CD4-positive, alpha-beta memory T cell (primary cell): Measurements from ENCODE around the gene GRID1. TPM values are rescaled to one million over a fixed set of nuclear protein-coding genes. Genes with fewer than 3 reads are reported as not detected.

Experiments used
- CTCF ChIA-PET: fragments of 350-600 bp; sonication (Branson Sonifier 250); formaldehyde crosslinking; loops from one replicate; lab custom pipeline; 2021; ENCODE audit warnings: inconsistent platforms; ENCODE audit not compliant: partially characterized antibody; lab: Charles Lee
- POLR2A ChIA-PET: fragments of 350-600 bp; sonication (Branson Sonifier 250); formaldehyde crosslinking; loops from one replicate; lab custom pipeline; 2021; ENCODE audit not compliant: partially characterized antibody; lab: Charles Lee
- DNase-seq, 5 donors: peaks; one replicate each; pipeline versions ENCODE4 v3.0.0 to v3.0.0-alpha.2; 2020 to 2022; ENCODE audit warnings: mixed read lengths in 1 of 5
- H3K27ac ChIP-seq: one replicate; pipeline ENCODE4 v1.7.0; 2013; ENCODE audit warnings: low read depth, low read length
- H3K27me3 ChIP-seq: 2 replicates; pipeline ENCODE4 v1.7.0; 2013; ENCODE audit warnings: mild to moderate bottlenecking, low read length, moderate library complexity; ENCODE audit not compliant: insufficient read depth
- H3K36me3 ChIP-seq: 2 replicates; pipeline ENCODE4 v1.7.0; 2013; ENCODE audit warnings: mild to moderate bottlenecking, low read length, moderate library complexity; ENCODE audit not compliant: insufficient read depth
- H3K4me1 ChIP-seq: 2 replicates; pipeline ENCODE4 v1.7.0; 2013; ENCODE audit warnings: mild to moderate bottlenecking, low read length, moderate library complexity; ENCODE audit not compliant: insufficient read depth
- H3K4me3 ChIP-seq, 2 donors: one replicate each; pipeline ENCODE4 v1.7.0; 2013; ENCODE audit warnings: low read length in 2 of 2, mild to moderate bottlenecking in 1 of 2
- H3K9me3 ChIP-seq, 2 donors: one replicate each; pipeline ENCODE4 v1.7.0; 2013; ENCODE audit warnings: low read length in 2 of 2, control low read depth in 1 of 2; ENCODE audit not compliant: control insufficient read depth in 1 of 2
- H3K27ac Mint-ChIP-seq, 7 donors: one replicate each; pipeline ENCODE4 v1.8.0; 2020 to 2021; ENCODE audit warnings: mixed read lengths in 7 of 7, mild to moderate bottlenecking in 6 of 7, inconsistent platforms in 3 of 7, moderate library complexity in 3 of 7
- H3K27me3 Mint-ChIP-seq, 2 donors: one replicate each; pipeline ENCODE4 v1.8.0; 2020 to 2021; ENCODE audit warnings: mixed read lengths in 2 of 2
- H3K36me3 Mint-ChIP-seq, 2 donors: one replicate each; pipeline ENCODE4 v1.8.0; 2020 to 2021; ENCODE audit warnings: mixed read lengths in 2 of 2, inconsistent platforms in 1 of 2, mild to moderate bottlenecking in 1 of 2
- H3K4me1 Mint-ChIP-seq, 4 donors: one replicate each; pipeline ENCODE4 v1.8.0; 2020 to 2021; ENCODE audit warnings: mixed read lengths in 4 of 4, mild to moderate bottlenecking in 1 of 4
- H3K4me3 Mint-ChIP-seq, 8 donors: one replicate each; pipeline ENCODE4 v1.8.0; 2020 to 2021; ENCODE audit warnings: mixed read lengths in 8 of 8, mild to moderate bottlenecking in 7 of 8, moderate library complexity in 6 of 8, inconsistent platforms in 3 of 8
- H3K9me3 Mint-ChIP-seq, 8 donors: one replicate each; pipeline ENCODE4 v1.8.0; 2020 to 2021; ENCODE audit warnings: mixed read lengths in 8 of 8, mild to moderate bottlenecking in 5 of 8, inconsistent platforms in 3 of 8, moderate library complexity in 1 of 8
- intact Hi-C: fragments of 100-400 bp; cut with micrococcal nuclease; formaldehyde crosslinking; loops from one replicate; pipeline ENCODE4 v1.15.1; 2023
- polyA plus RNA-seq, 2 donors: library from polyadenylated mRNA; unstranded; fragments of 300-500 nt; fragmentation: Illumina TruSeq; gene quantifications; one replicate each; pipeline ENCODE4 v1.2.3, GENCODE V29; 2021
- total RNA-seq, 2 experiments: library from RNA; stranded (reverse); gene quantifications; one replicate each; pipeline ENCODE4 v1.2.3, GENCODE V29; 2021

Gene GRID1
- total and polyA plus RNA-seq, 4 experiments from 2014 or later: not detected

GRCh38 chr10:86017841-86018734, 348.5 kb downstream of the GRID1 start:
- H3K27me3 ChIP-seq: no peaks in the 10 kb centered on the region
- ChIA-PET CTCF (no interaction called here), POLR2A (no interaction called here)
- no peaks in the 10 kb centered on the region for H3K36me3 Mint-ChIP-seq
- H3K4me1 Mint-ChIP-seq: peaks cover 0 to 9% (median under 1%) of the 10 kb centered on the region in 4 donors
- no peak for DNase-seq
- intact Hi-C loops: no loop called here
- peaks cover 3% of the 10 kb centered on the region for H3K4me1 ChIP-seq
- H3K27ac Mint-ChIP-seq: no peak overlapping the region
- no peak overlapping the region for H3K4me3 ChIP-seq
- H3K4me3 Mint-ChIP-seq: peak overlapping the region in 1 of 8 donors; percentile 9
- no peaks in the 10 kb centered on the region for H3K36me3 ChIP-seq
- no peaks in the 10 kb centered on the region for H3K9me3 ChIP-seq
- H3K27ac ChIP-seq: no peak overlapping the region
- H3K27me3 Mint-ChIP-seq: no peaks in the 10 kb centered on the region
- peaks cover 0 to 1% (median 0%) of the 10 kb centered on the region in 8 donors for H3K9me3 Mint-ChIP-seq

GRCh38 chr10:86013568-86013967, 353.0 kb downstream of the GRID1 start:
- no peak overlapping the region for H3K27ac Mint-ChIP-seq
- peaks cover 3% of the 10 kb centered on the region for H3K4me1 ChIP-seq
- H3K4me3 Mint-ChIP-seq: no peak overlapping the region
- intact Hi-C loops: no loop called here
- H3K27me3 ChIP-seq: no peaks in the 10 kb centered on the region
- DNase-seq: no peak
- H3K36me3 ChIP-seq: no peaks in the 10 kb centered on the region
- no peaks in the 10 kb centered on the region for H3K36me3 Mint-ChIP-seq
- CTCF ChIA-PET: no interaction called here
- POLR2A ChIA-PET: no interaction called here
- H3K4me1 Mint-ChIP-seq: peaks cover 0 to 9% (median under 1%) of the 10 kb centered on the region in 4 donors
- H3K27ac ChIP-seq: no peak overlapping the region
- no peak overlapping the region for H3K4me3 ChIP-seq
- no peaks in the 10 kb centered on the region for H3K9me3 ChIP-seq
- peaks cover 0 to 2% of the 10 kb centered on the region in 2 donors for H3K27me3 Mint-ChIP-seq
- H3K9me3 Mint-ChIP-seq: peaks cover 0 to 1% (median 0%) of the 10 kb centered on the region in 8 donors

GRCh38 chr10:86007171-86007570, 359.4 kb downstream of the GRID1 start:
- CTCF ChIA-PET: interaction anchor here (1.1 kb wide), 1 partner anchor 21 kb away, joined by 3 read pairs; no protein-coding TSS in a partner anchor
- no peaks in the 10 kb centered on the region for H3K36me3 Mint-ChIP-seq

GRCh38 chr10:86004337-86004736, 362.3 kb downstream of the GRID1 start:
- intact Hi-C loops: no loop called here

More at GRCh38 chr10:86007171-86007570, 359.4 kb downstream of the GRID1 start:
- DNase-seq: no peak
- no peaks in the 10 kb centered on the region for H3K4me1 ChIP-seq
- H3K27ac ChIP-seq: no peak overlapping the region
- H3K36me3 ChIP-seq: no peaks in the 10 kb centered on the region
- H3K4me3 Mint-ChIP-seq: no peak overlapping the region
- H3K9me3 ChIP-seq: no peaks in the 10 kb centered on the region
- no peaks in the 10 kb centered on the region for H3K4me1 Mint-ChIP-seq
- H3K4me3 ChIP-seq: no peak overlapping the region
- POLR2A ChIA-PET: no interaction called here
- peaks cover 4 to 8% of the 10 kb centered on the region in 2 donors for H3K27me3 Mint-ChIP-seq
- no peaks in the 10 kb centered on the region for H3K27me3 ChIP-seq
- no peaks in the 10 kb centered on the region for H3K9me3 Mint-ChIP-seq
- intact Hi-C loops: no loop called here
- no peak overlapping the region for H3K27ac Mint-ChIP-seq

GRCh38 chr10:86003201-86003621, 363.4 kb downstream of the GRID1 start:
- Mint-ChIP-seq H3K4me3 (no peak overlapping the region), H3K27me3 (peaks cover 2 to 12% of the 10 kb centered on the region in 2 donors), H3K9me3 (no peaks in the 10 kb centered on the region), H3K36me3 (no peaks in the 10 kb centered on the region), H3K4me1 (no peaks in the 10 kb centered on the region), H3K27ac (no peak overlapping the region)
- H3K9me3 ChIP-seq: no peaks in the 10 kb centered on the region
- no peak overlapping the region for H3K27ac ChIP-seq
- no peaks in the 10 kb centered on the region for H3K27me3 ChIP-seq
- ChIA-PET POLR2A (no interaction called here), CTCF (no interaction called here)
- DNase-seq: no peak
- intact Hi-C loops: no loop called here
- H3K4me3 ChIP-seq: no peak overlapping the region
- H3K36me3 ChIP-seq: no peaks in the 10 kb centered on the region
- H3K4me1 ChIP-seq: no peaks in the 10 kb centered on the region

More at GRCh38 chr10:86004337-86004736, 362.3 kb downstream of the GRID1 start:
- Mint-ChIP-seq H3K4me1 (no peaks in the 10 kb centered on the region), H3K27ac (no peak overlapping the region), H3K9me3 (no peaks in the 10 kb centered on the region), H3K4me3 (no peak overlapping the region), H3K36me3 (no peaks in the 10 kb centered on the region), H3K27me3 (peaks cover 3 to 12% of the 10 kb centered on the region in 2 donors)
- Histone ChIP-seq H3K4me1 (no peaks in the 10 kb centered on the region), H3K27me3 (no peaks in the 10 kb centered on the region), H3K9me3 (no peaks in the 10 kb centered on the region), H3K27ac (no peak overlapping the region), H3K36me3 (no peaks in the 10 kb centered on the region), H3K4me3 (no peak overlapping the region)
- DNase-seq: no peak
- ChIA-PET POLR2A (no interaction called here), CTCF (no interaction called here)

GRCh38 chr10:86001521-86001920, 365.1 kb downstream of the GRID1 start:
- no peaks in the 10 kb centered on the region for H3K36me3 Mint-ChIP-seq
- DNase-seq: no peak
- Histone ChIP-seq H3K9me3 (no peaks in the 10 kb centered on the region), H3K36me3 (no peaks in the 10 kb centered on the region), H3K4me3 (no peak overlapping the region), H3K4me1 (no peaks in the 10 kb centered on the region), H3K27ac (no peak overlapping the region), H3K27me3 (no peaks in the 10 kb centered on the region)
- ChIA-PET POLR2A (no interaction called here), CTCF (no interaction called here)
- intact Hi-C loops: no loop called here
- peaks cover 3 to 11% of the 10 kb centered on the region in 2 donors for H3K27me3 Mint-ChIP-seq
- no peak overlapping the region for H3K27ac Mint-ChIP-seq
- H3K4me3 Mint-ChIP-seq: no peak overlapping the region
- H3K4me1 Mint-ChIP-seq: no peaks in the 10 kb centered on the region
- no peaks in the 10 kb centered on the region for H3K9me3 Mint-ChIP-seq

- H3K36me3 ChIP-seq: no peaks in the 10 kb centered on the region
- no peaks in the 10 kb centered on the region for H3K9me3 ChIP-seq
- ChIA-PET CTCF (no interaction called here), POLR2A (no interaction called here)
- DNase-seq: no peak
- no peaks in the 10 kb centered on the region for H3K36me3 Mint-ChIP-seq
- H3K4me1 ChIP-seq: no peaks in the 10 kb centered on the region
- H3K9me3 Mint-ChIP-seq: no peaks in the 10 kb centered on the region
- peaks cover 1 to 5% of the 10 kb centered on the region in 2 donors for H3K27me3 Mint-ChIP-seq
- H3K4me3 Mint-ChIP-seq: no peak overlapping the region
- no peak overlapping the region for H3K27ac ChIP-seq
- no peaks in the 10 kb centered on the region for H3K27me3 ChIP-seq
- H3K27ac Mint-ChIP-seq: no peak overlapping the region
- intact Hi-C loops: loop anchor here (5.0 to 10.0 kb wide), 2 partner anchors 140 to 377 kb away; no protein-coding TSS in a partner anchor
- no peaks in the 10 kb centered on the region for H3K4me1 Mint-ChIP-seq
- H3K4me3 ChIP-seq: no peak overlapping the region
These were observed 369.1 kb downstream of the GRID1 start for GRCh38 chr10:85997544-85997943.
